Osteocyte (in vitro differentiated cells): Measurements from ENCODE around the gene PPM1L. TPM values are rescaled to one million over a fixed set of nuclear protein-coding genes. Genes with fewer than 3 reads are reported as not detected.

Experiments used
- DNase-seq: peaks from one replicate; pipeline ENCODE4 v3.0.0; 2021; ENCODE audit warnings: mixed read lengths; ENCODE audit not compliant: unreplicated experiment; ENCODE audit errors: extremely low spot score
- H3K27ac Mint-ChIP-seq: one replicate; pipeline ENCODE4 v1.8.0; 2021; ENCODE audit warnings: mild to moderate bottlenecking, mixed read lengths; ENCODE audit not compliant: unreplicated experiment
- H3K27me3 Mint-ChIP-seq: one replicate; pipeline ENCODE4 v1.8.0; 2021; ENCODE audit warnings: mixed read lengths; ENCODE audit not compliant: unreplicated experiment
- H3K36me3 Mint-ChIP-seq: one replicate; pipeline ENCODE4 v1.8.0; 2021; ENCODE audit warnings: mixed read lengths; ENCODE audit not compliant: unreplicated experiment
- H3K4me1 Mint-ChIP-seq: one replicate; pipeline ENCODE4 v1.8.0; 2021; ENCODE audit warnings: mixed read lengths; ENCODE audit not compliant: unreplicated experiment
- H3K4me3 Mint-ChIP-seq: one replicate; pipeline ENCODE4 v1.8.0; 2021; ENCODE audit warnings: mild to moderate bottlenecking, moderate library complexity, mixed read lengths; ENCODE audit not compliant: unreplicated experiment
- H3K9me3 Mint-ChIP-seq: one replicate; pipeline ENCODE4 v1.8.0; 2021; ENCODE audit warnings: mixed read lengths; ENCODE audit not compliant: unreplicated experiment
- CTCF ChIP-seq: fragments of 200-600 bp; sonication (generic); IDR thresholded peaks from 2 replicates; pipeline ENCODE4 v1.5.0; 2021; ENCODE audit warnings: antibody characterized with exemption, mild to moderate bottlenecking, moderate library complexity
- total RNA-seq: library from RNA; stranded (reverse); gene quantifications from 2 replicates; pipeline ENCODE4 v1.2.1, GENCODE V29; 2021

Gene PPM1L
- total RNA-seq, 1 donor from 2014 or later: 9.1 TPM

GRCh38 chr3:160792540-160792939 is 36.5 kb downstream of the PPM1L start:
- H3K27me3 Mint-ChIP-seq: peaks cover 5% of the 10 kb centered on the region
- peaks cover under 1% of the 10 kb centered on the region for H3K36me3 Mint-ChIP-seq
- H3K4me1 Mint-ChIP-seq: no peaks in the 10 kb centered on the region
- DNase-seq: no peak
- no peak for TF ChIP-seq CTCF
- no peak overlapping the region for H3K4me3 Mint-ChIP-seq
- H3K9me3 Mint-ChIP-seq: peaks cover 8% of the 10 kb centered on the region
- H3K27ac Mint-ChIP-seq: no peak overlapping the region

GRCh38 chr3:160793722-160794252 is 37.8 kb downstream of the PPM1L start:
- Mint-ChIP-seq H3K27ac (no peak overlapping the region), H3K9me3 (no peaks in the 10 kb centered on the region), H3K36me3 (no peaks in the 10 kb centered on the region), H3K27me3 (peaks cover 4% of the 10 kb centered on the region), H3K4me3 (no peak overlapping the region), H3K4me1 (no peaks in the 10 kb centered on the region)
- no peak for DNase-seq
- no peak for TF ChIP-seq CTCF

- no peak overlapping the region for H3K27ac Mint-ChIP-seq
- TF ChIP-seq CTCF: no peak
- H3K4me3 Mint-ChIP-seq: no peak overlapping the region
- H3K9me3 Mint-ChIP-seq: no peaks in the 10 kb centered on the region
- DNase-seq: no peak
- H3K36me3 Mint-ChIP-seq: no peaks in the 10 kb centered on the region
- peaks cover 14% of the 10 kb centered on the region for H3K27me3 Mint-ChIP-seq
- H3K4me1 Mint-ChIP-seq: peaks cover under 1% of the 10 kb centered on the region
Measured at GRCh38 chr3:160796089-160796812, 40.2 kb downstream of the PPM1L start.

- DNase-seq: no peak
Measured at GRCh38 chr3:160796813-160797164, 40.8 kb downstream of the PPM1L start.

More at GRCh38 chr3:160796813-160797164, 40.8 kb downstream of the PPM1L start:
- TF ChIP-seq CTCF: no peak
- H3K36me3 Mint-ChIP-seq: no peaks in the 10 kb centered on the region
- H3K9me3 Mint-ChIP-seq: no peaks in the 10 kb centered on the region
- peaks cover 14% of the 10 kb centered on the region for H3K27me3 Mint-ChIP-seq
- no peak overlapping the region for H3K4me3 Mint-ChIP-seq
- peaks cover 6% of the 10 kb centered on the region for H3K4me1 Mint-ChIP-seq
- no peak overlapping the region for H3K27ac Mint-ChIP-seq
